Activated CD4-positive, alpha-beta T cell treated with anti-CD3 and anti-CD28 coated beads, Interleukin-2, Interleukin-6, amounts not matched to agents 100 ng/mL and 50 ng/mL, durations not matched to agents 16 hours and 8 hours (primary cell): ENCODE data around the gene CRACDL.
A peak's percentile ranks its signal among the peaks of the same experiment; 100 is the strongest.
"Not testable (repeated sequence)": the region's sequence is repeated elsewhere in the genome, so short reads cannot be mapped to it uniquely, and the experiment has no call there.

ENCODE experiments used
- DNase-seq: peaks from one replicate; pipeline ENCODE4 v3.0.0-alpha.2; 2020

The CRACDL gene

GRCh38 chr2:98772536-98772935, 163.5 kb downstream of the CRACDL start:
- no peak for DNase-seq

- DNase-seq = peak; percentile 78
These were observed 164.1 kb downstream of the CRACDL start for GRCh38 chr2:98771721-98772524.

GRCh38 chr2:98771264-98771663, 164.8 kb downstream of the CRACDL start:
- no peak for DNase-seq

GRCh38 chr2:98769784-98770183, 166.2 kb downstream of the CRACDL start:
- DNase-seq = no peak

GRCh38 chr2:98769114-98769476, 166.9 kb downstream of the CRACDL start:
- no peak for DNase-seq

- no peak for DNase-seq
These were observed 167.5 kb downstream of the CRACDL start for GRCh38 chr2:98768384-98769113.

GRCh38 chr2:98764499-98764898, 171.5 kb downstream of the CRACDL start:
- no peak for DNase-seq

GRCh38 chr2:98763209-98763951, 172.6 kb downstream of the CRACDL start:
- no peak for DNase-seq

- no peak for DNase-seq
These were observed 174.1 kb downstream of the CRACDL start for GRCh38 chr2:98761909-98762308.

GRCh38 chr2:98761267-98761781, 174.7 kb downstream of the CRACDL start:
- DNase-seq = peak; percentile 65

- DNase-seq = no peak
These were observed 176.0 kb downstream of the CRACDL start for GRCh38 chr2:98759827-98760625.

GRCh38 chr2:98759338-98759737, 176.7 kb downstream of the CRACDL start:
- no peak for DNase-seq

GRCh38 chr2:98757904-98758421, 178.1 kb downstream of the CRACDL start:
- peak; percentile 55 for DNase-seq

GRCh38 chr2:98753801-98754200, 182.2 kb downstream of the CRACDL start:
- no peak for DNase-seq

GRCh38 chr2:98752711-98753110, 183.3 kb downstream of the CRACDL start:
- DNase-seq = not testable (repeated sequence)

- no peak for DNase-seq
These were observed 184.3 kb downstream of the CRACDL start for GRCh38 chr2:98751748-98752147.

GRCh38 chr2:98750593-98751282, 185.3 kb downstream of the CRACDL start:
- no peak for DNase-seq

GRCh38 chr2:98749066-98749450, 187.0 kb downstream of the CRACDL start:
- DNase-seq = no peak

- no peak for DNase-seq
These were observed 187.5 kb downstream of the CRACDL start for GRCh38 chr2:98748292-98749065.

GRCh38 chr2:98747888-98748287, 188.1 kb downstream of the CRACDL start:
- no peak for DNase-seq

GRCh38 chr2:98746426-98746825, 189.6 kb downstream of the CRACDL start:
- DNase-seq = no peak
